NCI-H774 (cell line): ENCODE results near the gene MYO1D.

Source experiments
- DNase-seq: peaks from one replicate; lab custom pipeline; 2025; lab: John Stamatoyannopoulos, UW

Gene MYO1D

GRCh38 chr17:32504166-32504990, 372.5 kb downstream of the MYO1D start:
- DNase-seq = no peak

- DNase-seq = no peak
Observed at GRCh38 chr17:32503251-32504165, 373.4 kb downstream of the MYO1D start.

- DNase-seq = no peak
Observed at GRCh38 chr17:32502710-32503109, 374.2 kb downstream of the MYO1D start.

GRCh38 chr17:32502013-32502412, 374.9 kb downstream of the MYO1D start:
- DNase-seq = no peak

GRCh38 chr17:32498391-32498790, 378.5 kb downstream of the MYO1D start:
- no peak for DNase-seq

- no peak for DNase-seq
Observed at GRCh38 chr17:32497431-32498205, 379.3 kb downstream of the MYO1D start.

- no peak for DNase-seq
Observed at GRCh38 chr17:32496395-32497073, 380.4 kb downstream of the MYO1D start.

- no peak for DNase-seq
Observed at GRCh38 chr17:32495359-32496231, 381.3 kb downstream of the MYO1D start.

- no peak for DNase-seq
Observed at GRCh38 chr17:32494621-32495358, 382.1 kb downstream of the MYO1D start.

GRCh38 chr17:32493976-32494513, 382.9 kb downstream of the MYO1D start:
- no peak for DNase-seq

- DNase-seq = no peak
Observed at GRCh38 chr17:32493571-32493970, 383.4 kb downstream of the MYO1D start.

GRCh38 chr17:32492648-32493289, 384.2 kb downstream of the MYO1D start:
- DNase-seq = no peak

GRCh38 chr17:32492264-32492589, 384.7 kb downstream of the MYO1D start:
- no peak for DNase-seq

- DNase-seq = no peak
Observed at GRCh38 chr17:32491371-32492263, 385.3 kb downstream of the MYO1D start.

GRCh38 chr17:32490101-32490482, 386.8 kb downstream of the MYO1D start:
- no peak for DNase-seq

- DNase-seq = no peak
Observed at GRCh38 chr17:32489320-32490100, 387.4 kb downstream of the MYO1D start.

GRCh38 chr17:32488604-32489180, 388.2 kb downstream of the MYO1D start:
- no peak for DNase-seq
